ENCODE data around the gene PIGL.

- TF ChIP-seq POLR2A (IDR thresholded peaks at IDR 0.05) (no peak), POLR2AphosphoS5 (IDR thresholded peaks at IDR 0.05) (no peak), CTCF (IDR thresholded peaks at IDR 0.05) (no peak)
Measured at GRCh38 chr17:16301963-16302855, 85.2 kb downstream of the PIGL start.
